ENCODE results near the gene POLN. TPM values are rescaled to one million over a fixed set of nuclear protein-coding genes. Genes with fewer than 3 reads are reported as not detected.
"Not testable (repeated sequence)": the region's sequence is repeated elsewhere in the genome, so short reads cannot be mapped to it uniquely, and the experiment has no call there.

The POLN gene
- polyA plus RNA-seq, 1 donor, result 3.1 TPM

- DNase-seq, result no peak
Measured at GRCh38 chr4:2218436-2218835, 23.5 kb downstream of the POLN start.

GRCh38 chr4:2217726-2218125, 24.2 kb downstream of the POLN start:
- no peak for DNase-seq

- DNase-seq, result no peak
Measured at GRCh38 chr4:2212831-2213230, 29.1 kb downstream of the POLN start.

GRCh38 chr4:2202789-2203188, 39.1 kb downstream of the POLN start:
- DNase-seq, result not testable (repeated sequence)

GRCh38 chr4:2194496-2194895, 47.4 kb downstream of the POLN start:
- no peak for DNase-seq

GRCh38 chr4:2193326-2193725, 48.6 kb downstream of the POLN start:
- no peak for DNase-seq

- DNase-seq, result no peak
Measured at GRCh38 chr4:2186865-2187172, 55.1 kb downstream of the POLN start.

- no peak for DNase-seq
Measured at GRCh38 chr4:2186133-2186864, 55.6 kb downstream of the POLN start.

GRCh38 chr4:2183394-2183793, 58.5 kb downstream of the POLN start:
- no peak for DNase-seq

- DNase-seq, result no peak
Measured at GRCh38 chr4:2182994-2183393, 58.9 kb downstream of the POLN start.

GRCh38 chr4:2180410-2180809, 61.5 kb downstream of the POLN start:
- DNase-seq, result no peak

- DNase-seq, result no peak
Measured at GRCh38 chr4:2179717-2180116, 62.2 kb downstream of the POLN start.

- DNase-seq, result no peak
Measured at GRCh38 chr4:2178986-2179385, 62.9 kb downstream of the POLN start.

- no peak for DNase-seq
Measured at GRCh38 chr4:2177443-2178093, 64.4 kb downstream of the POLN start.

- no peak for DNase-seq
Measured at GRCh38 chr4:2175990-2176698, 65.8 kb downstream of the POLN start.

- DNase-seq, result no peak
Measured at GRCh38 chr4:2174061-2174460, 67.9 kb downstream of the POLN start.

- DNase-seq, result no peak
Measured at GRCh38 chr4:2172627-2173231, 69.2 kb downstream of the POLN start.

- DNase-seq, result no peak
Measured at GRCh38 chr4:2172161-2172560, 69.8 kb downstream of the POLN start.

- DNase-seq, result no peak
Measured at GRCh38 chr4:2168469-2169319, 73.2 kb downstream of the POLN start.

GRCh38 chr4:2166253-2166652, 75.7 kb downstream of the POLN start:
- DNase-seq, result no peak

- DNase-seq, result no peak
Measured at GRCh38 chr4:2165391-2165790, 76.5 kb downstream of the POLN start.

GRCh38 chr4:2163311-2163821, 78.6 kb downstream of the POLN start:
- no peak for DNase-seq
